Panc1 (cell line): ENCODE data around the gene CLEC16A. TPM values are rescaled to one million over a fixed set of nuclear protein-coding genes. Genes with fewer than 3 reads are reported as not detected.
"Not testable (repeated sequence)": the region's sequence is repeated elsewhere in the genome, so short reads cannot be mapped to it uniquely, and the experiment has no call there.

Experiments
- ATAC-seq: fragments of 200-7000 bp; cut with Tn5 transposase; 2 replicates; pipeline ENCODE4 v1.9.1; 2020; ENCODE audit warnings: mild to moderate bottlenecking, moderate library complexity
- BruUV-seq: library from RNA; stranded (reverse); fragments of 400-500 nt; replicated peaks from 2 replicates; lab custom pipeline; 2021; lab: Mats Ljungman, UMichigan
- CTCF ChIA-PET: fragments of 300-600 bp; sonication (Branson Sonifier 250); formaldehyde crosslinking; loops from one replicate; lab custom pipeline; 2022; ENCODE audit warnings: antibody characterized with exemption; lab: Charles Lee
- POLR2A ChIA-PET: fragments of 300-600 bp; sonication (Branson Sonifier 250); formaldehyde crosslinking; loops from one replicate; lab custom pipeline; 2022; ENCODE audit warnings: antibody characterized with exemption; lab: Charles Lee
- DNase-seq: peaks from one replicate; pipeline ENCODE4 v3.0.0-alpha.2; 2010; ENCODE audit warnings: low read depth, low spot score
- H3K27ac ChIP-seq: 2 replicates; pipeline ENCODE4 v1.5.1; 2011; ENCODE audit warnings: mild to moderate bottlenecking, low read length, inconsistent platforms
- H3K27me3 ChIP-seq: fragments of 200-500 bp; sonication (Bioruptor generic); 2 replicates; pipeline ENCODE4 v1.6.0; 2014; ENCODE audit warnings: low read length, inconsistent platforms; ENCODE audit not compliant: control insufficient read depth, insufficient read depth
- H3K36me3 ChIP-seq: fragments of 200-500 bp; sonication (Bioruptor generic); 2 replicates; pipeline ENCODE4 v1.5.1; 2014; ENCODE audit warnings: inconsistent platforms, mild to moderate bottlenecking, low read length, moderate library complexity; ENCODE audit not compliant: control insufficient read depth, insufficient read depth
- H3K4me1 ChIP-seq: 2 replicates; pipeline ENCODE4 v1.5.1; 2011; ENCODE audit warnings: inconsistent platforms, mild to moderate bottlenecking, low read length, moderate library complexity; ENCODE audit not compliant: control insufficient read depth, insufficient read depth
- H3K4me3 ChIP-seq, 2 experiments: 2 replicates each; pipeline ENCODE4 v1.5.1; 2011 to 2012; ENCODE audit warnings: low read depth in 2 of 2, low read length in 2 of 2, mild to moderate bottlenecking in 2 of 2, inconsistent platforms in 1 of 2, moderate library complexity in 1 of 2
- H3K9me3 ChIP-seq: fragments of 200-500 bp; sonication (Bioruptor generic); 2 replicates; pipeline ENCODE4 v1.5.1; 2014; ENCODE audit warnings: low read depth, mild to moderate bottlenecking, inconsistent platforms, low read length, moderate library complexity; ENCODE audit not compliant: control insufficient read depth, insufficient read depth
- POLR2AphosphoS5 ChIP-seq: IDR thresholded peaks from 2 replicates; pipeline ENCODE4 v1.6.1; 2012; ENCODE audit warnings: mild to moderate bottlenecking, low read depth, low read length, moderate library complexity
- SIN3A ChIP-seq: IDR thresholded peaks from 2 replicates; pipeline ENCODE4 v1.6.1; 2012; ENCODE audit warnings: low read depth, mild to moderate bottlenecking, low read length, moderate library complexity, borderline replicate concordance; ENCODE audit not compliant: insufficient read depth
- TCF7L2 ChIP-seq: IDR thresholded peaks from 2 replicates; pipeline ENCODE4 v1.6.1; 2011; ENCODE audit warnings: mild to moderate bottlenecking, low read depth, low read length, inconsistent platforms
- in situ Hi-C: cut with HindIII; loops from 2 replicates; pipeline ENCODE4 v1.10.0; 2016; ENCODE audit warnings: low sequenced_read_pairs, low pct_unique_long_range_greater_than_20kb
- intact Hi-C: fragments of 100-400 bp; cut with micrococcal nuclease; formaldehyde crosslinking; loops from one replicate; pipeline ENCODE4 v1.10.0; 2022; ENCODE audit not compliant: unreplicated experiment
- total RNA-seq: library from RNA; stranded (reverse); gene quantifications from one replicate; pipeline ENCODE4 v1.2.1, GENCODE V29; 2021; ENCODE audit not compliant: unreplicated experiment
- TF ChIP-seq, protein P1 (sequence below): fragments of 450-650 bp; IDR thresholded peaks from 2 replicates; pipeline ENCODE4 v1.5.1; 2017; ENCODE audit warnings: mild to moderate bottlenecking
- TF ChIP-seq, protein P2 (sequence below), 2 experiments: IDR thresholded peaks; 2 replicates each; pipeline ENCODE4 v1.6.1; 2011 to 2012; ENCODE audit warnings: low read depth in 2 of 2, control low read depth in 1 of 2, low read length in 1 of 2, mild to moderate bottlenecking in 1 of 2, moderate library complexity in 1 of 2; ENCODE audit not compliant: insufficient read depth in 1 of 2

Gene CLEC16A
- total RNA-seq, 1 experiment from 2014 or later = 21.0 TPM

DNA sequence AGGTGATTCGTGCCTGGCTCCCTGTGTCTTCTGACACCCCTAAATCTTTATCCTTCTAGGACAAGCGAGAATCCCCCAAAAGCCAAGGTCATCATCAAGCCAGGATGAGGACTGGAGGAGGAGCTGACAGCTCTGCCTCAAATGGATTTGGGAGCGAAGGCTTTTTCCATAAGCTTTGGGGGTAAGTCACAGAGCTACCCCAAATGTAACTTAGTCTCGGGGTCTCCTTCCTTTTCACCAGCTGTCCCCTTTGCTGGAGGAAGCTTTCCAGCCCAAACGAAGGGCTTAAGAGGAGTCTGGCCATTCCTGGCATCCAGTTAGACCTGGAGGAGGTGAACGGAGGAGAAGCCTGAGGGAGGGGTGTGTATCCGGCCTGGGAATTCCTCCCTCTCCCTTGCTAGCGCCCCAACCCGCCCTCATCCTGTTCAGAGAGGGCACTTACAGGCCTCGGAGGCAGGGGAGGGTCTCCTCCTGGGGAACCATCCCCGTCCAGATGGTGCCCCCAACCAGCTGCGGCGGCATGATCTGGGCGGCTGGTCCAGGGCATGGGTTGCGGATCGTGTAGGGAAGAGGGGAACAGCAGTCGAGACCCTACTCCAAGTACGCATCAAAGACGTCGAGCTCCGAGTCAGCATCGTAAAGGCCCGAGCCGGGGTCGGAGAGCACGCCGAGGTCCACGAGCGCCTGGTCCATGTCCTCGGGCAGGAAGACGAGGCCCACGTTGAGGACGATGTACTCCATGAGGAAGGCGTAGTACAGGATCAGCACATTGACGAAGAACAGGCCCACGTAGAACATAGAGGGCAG is 3.0 kb upstream of the CLEC16A start:
- BruUV-seq = no TSS peak
- Histone ChIP-seq H3K9me3 (no peaks in the 10 kb centered on the region), H3K36me3 (no peaks in the 10 kb centered on the region; the same call in 1 of the 2 replicates), H3K27ac (peak overlapping the region; percentile 81), H3K27me3 (no peaks in the 10 kb centered on the region), H3K4me1 (peaks cover 37% of the 10 kb centered on the region), H3K4me3 (peak overlapping the region; percentile 70 to 71)
- CTCF ChIA-PET = no interaction called here
- peak; percentile 5 for ATAC-seq
- DNase-seq = no peak
- POLR2A ChIA-PET = no interaction called here
- in situ Hi-C loops (no loop called here), intact Hi-C loops (no loop called here)
- TF ChIP-seq, protein P1, sequence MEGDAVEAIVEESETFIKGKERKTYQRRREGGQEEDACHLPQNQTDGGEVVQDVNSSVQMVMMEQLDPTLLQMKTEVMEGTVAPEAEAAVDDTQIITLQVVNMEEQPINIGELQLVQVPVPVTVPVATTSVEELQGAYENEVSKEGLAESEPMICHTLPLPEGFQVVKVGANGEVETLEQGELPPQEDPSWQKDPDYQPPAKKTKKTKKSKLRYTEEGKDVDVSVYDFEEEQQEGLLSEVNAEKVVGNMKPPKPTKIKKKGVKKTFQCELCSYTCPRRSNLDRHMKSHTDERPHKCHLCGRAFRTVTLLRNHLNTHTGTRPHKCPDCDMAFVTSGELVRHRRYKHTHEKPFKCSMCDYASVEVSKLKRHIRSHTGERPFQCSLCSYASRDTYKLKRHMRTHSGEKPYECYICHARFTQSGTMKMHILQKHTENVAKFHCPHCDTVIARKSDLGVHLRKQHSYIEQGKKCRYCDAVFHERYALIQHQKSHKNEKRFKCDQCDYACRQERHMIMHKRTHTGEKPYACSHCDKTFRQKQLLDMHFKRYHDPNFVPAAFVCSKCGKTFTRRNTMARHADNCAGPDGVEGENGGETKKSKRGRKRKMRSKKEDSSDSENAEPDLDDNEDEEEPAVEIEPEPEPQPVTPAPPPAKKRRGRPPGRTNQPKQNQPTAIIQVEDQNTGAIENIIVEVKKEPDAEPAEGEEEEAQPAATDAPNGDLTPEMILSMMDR = no peak
- no peak for TF ChIP-seq TCF7L2
- TF ChIP-seq SIN3A = no peak

DNA sequence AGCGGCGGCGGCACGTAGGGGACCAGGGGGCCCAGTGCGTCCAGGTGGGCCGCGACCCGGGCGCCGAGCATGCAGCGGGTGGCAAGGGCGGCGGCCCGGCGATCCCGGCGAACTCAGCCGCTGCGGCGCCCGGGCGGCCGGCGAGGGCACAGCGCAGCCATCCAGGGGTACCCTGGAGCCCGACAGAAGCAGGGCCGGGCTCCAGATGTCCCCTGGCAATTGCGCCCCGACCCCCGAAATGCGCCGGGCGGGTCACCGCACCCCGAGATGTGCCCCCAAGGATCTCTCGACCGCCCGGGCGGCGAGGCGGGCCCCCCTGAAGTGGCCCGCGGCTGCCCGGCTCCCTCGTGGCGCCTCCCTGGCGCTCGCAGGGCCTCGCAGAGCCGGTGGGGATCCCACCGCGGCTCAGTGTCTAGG is 2.4 kb upstream of the CLEC16A start:
- ChIA-PET CTCF (interaction anchor here (0.6 kb wide), 1 partner anchor 12 kb away, joined by 3 read pairs; no protein-coding TSS in a partner anchor), POLR2A (interaction anchor here (0.6 kb wide), 1 partner anchor 10 kb away, joined by 10 read pairs; no protein-coding TSS in a partner anchor)
- peak; percentile 27 for ATAC-seq
- H3K36me3 ChIP-seq, H3K9me3 ChIP-seq, DNase-seq, intact Hi-C loops, in situ Hi-C loops, H3K27ac ChIP-seq, BruUV-seq, H3K27me3 ChIP-seq: not testable (repeated sequence)
- peaks cover 42% of the 10 kb centered on the region for H3K4me1 ChIP-seq
- 0 out of 2 replicates have a peak, but pooled peaks have one; percentile 25 for TF ChIP-seq SIN3A
- peak overlapping the region; percentile 70 to 71 for H3K4me3 ChIP-seq

DNA sequence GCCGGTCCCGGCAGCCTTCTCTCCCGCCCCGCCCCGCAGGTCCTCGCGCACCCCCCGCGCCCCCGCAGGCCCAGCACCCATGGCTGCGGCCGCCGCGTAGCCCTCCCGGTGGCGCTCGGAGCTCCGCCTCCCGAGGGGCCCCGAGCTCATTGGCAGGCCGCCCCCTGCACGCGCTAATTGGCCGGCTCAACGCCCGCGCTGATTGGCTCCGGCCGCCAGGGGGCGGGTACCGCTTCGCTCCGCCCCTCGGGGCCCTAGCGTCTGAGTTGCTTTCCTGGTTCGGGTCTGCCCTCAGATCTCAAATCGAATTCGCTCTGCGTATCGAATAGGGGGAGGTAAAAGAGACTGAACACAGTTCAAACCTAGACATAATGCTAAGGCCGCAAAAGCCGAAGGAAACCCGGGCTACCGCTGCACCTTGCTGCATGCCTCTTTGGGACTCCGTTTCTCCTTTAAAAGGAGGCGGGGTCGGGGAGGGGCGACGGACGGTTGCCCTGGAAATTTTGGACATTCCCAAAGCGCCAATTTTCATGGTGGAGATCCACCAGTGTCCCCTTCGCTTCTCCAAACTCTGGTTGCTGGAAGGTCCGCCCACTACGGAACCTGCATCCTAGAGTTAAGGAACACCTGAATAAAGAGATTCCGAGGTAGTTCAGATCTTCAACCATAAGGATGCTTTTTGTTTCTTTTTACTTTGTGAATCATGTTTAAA is 1.9 kb upstream of the CLEC16A start, which contains the start of gene DEXI:
DEXI (minus strand) TSS at position 117 of the 712 bp plus-strand sequence. CDS start 463 bp downstream, outside the sequence.
- in situ Hi-C loops (no loop called here), intact Hi-C loops (no loop called here)
- TF ChIP-seq SIN3A = no peak
- TF ChIP-seq, protein P1 = no peak
- peak; percentile 30; the same call in 1 of the 2 replicates for TF ChIP-seq TCF7L2
- TF ChIP-seq POLR2AphosphoS5 = peak; percentile 47; the same call in 1 of the 2 replicates
- TF ChIP-seq, protein P2, sequence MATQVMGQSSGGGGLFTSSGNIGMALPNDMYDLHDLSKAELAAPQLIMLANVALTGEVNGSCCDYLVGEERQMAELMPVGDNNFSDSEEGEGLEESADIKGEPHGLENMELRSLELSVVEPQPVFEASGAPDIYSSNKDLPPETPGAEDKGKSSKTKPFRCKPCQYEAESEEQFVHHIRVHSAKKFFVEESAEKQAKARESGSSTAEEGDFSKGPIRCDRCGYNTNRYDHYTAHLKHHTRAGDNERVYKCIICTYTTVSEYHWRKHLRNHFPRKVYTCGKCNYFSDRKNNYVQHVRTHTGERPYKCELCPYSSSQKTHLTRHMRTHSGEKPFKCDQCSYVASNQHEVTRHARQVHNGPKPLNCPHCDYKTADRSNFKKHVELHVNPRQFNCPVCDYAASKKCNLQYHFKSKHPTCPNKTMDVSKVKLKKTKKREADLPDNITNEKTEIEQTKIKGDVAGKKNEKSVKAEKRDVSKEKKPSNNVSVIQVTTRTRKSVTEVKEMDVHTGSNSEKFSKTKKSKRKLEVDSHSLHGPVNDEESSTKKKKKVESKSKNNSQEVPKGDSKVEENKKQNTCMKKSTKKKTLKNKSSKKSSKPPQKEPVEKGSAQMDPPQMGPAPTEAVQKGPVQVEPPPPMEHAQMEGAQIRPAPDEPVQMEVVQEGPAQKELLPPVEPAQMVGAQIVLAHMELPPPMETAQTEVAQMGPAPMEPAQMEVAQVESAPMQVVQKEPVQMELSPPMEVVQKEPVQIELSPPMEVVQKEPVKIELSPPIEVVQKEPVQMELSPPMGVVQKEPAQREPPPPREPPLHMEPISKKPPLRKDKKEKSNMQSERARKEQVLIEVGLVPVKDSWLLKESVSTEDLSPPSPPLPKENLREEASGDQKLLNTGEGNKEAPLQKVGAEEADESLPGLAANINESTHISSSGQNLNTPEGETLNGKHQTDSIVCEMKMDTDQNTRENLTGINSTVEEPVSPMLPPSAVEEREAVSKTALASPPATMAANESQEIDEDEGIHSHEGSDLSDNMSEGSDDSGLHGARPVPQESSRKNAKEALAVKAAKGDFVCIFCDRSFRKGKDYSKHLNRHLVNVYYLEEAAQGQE (IDR thresholded peaks at IDR 0.05; ENCODE audit: insufficient read depth in 1 of 2, low read depth in 2 of 2, low read length in 1 of 2) = no peak
- Histone ChIP-seq H3K9me3 (no peaks in the 10 kb centered on the region), H3K27me3 (no peaks in the 10 kb centered on the region), H3K4me3 (peak within 1 kb of the TSS; percentile 70 to 71), H3K27ac (peak within 1 kb of the TSS; percentile 95), H3K4me1 (peaks cover 45% of the 10 kb centered on the region), H3K36me3 (no peaks in the 10 kb centered on the region; the same call in 1 of the 2 replicates)
- BruUV-seq = no TSS peak
- ChIA-PET POLR2A (interaction anchor here (0.6 kb wide), 1 partner anchor 10 kb away, joined by 10 read pairs; no protein-coding TSS in a partner anchor), CTCF (interaction anchor here (0.6 kb wide), 1 partner anchor 12 kb away, joined by 3 read pairs; no protein-coding TSS in a partner anchor)
- ATAC-seq (peak; percentile 87), DNase-seq (peak; percentile 65)
